GM12878 (cell line): Measurements from ENCODE around the gene RPL10. TPM values are rescaled to one million over a fixed set of nuclear protein-coding genes. Genes with fewer than 3 reads are reported as not detected.

Experiments
- CHD1 ChIP-seq: IDR thresholded peaks from 2 replicates; pipeline ENCODE4 v1.6.1; 2012; ENCODE audit warnings: low read depth, low read length, improper control_type of control experiment
- HDAC6 ChIP-seq: fragments of 200-600 bp; sonication (generic); IDR thresholded peaks from one replicate; pipeline ENCODE4 v1.8.0; 2017; ENCODE audit warnings: antibody characterized with exemption; ENCODE audit not compliant: unreplicated experiment
- LARP7 ChIP-seq: fragments of 450-650 bp; IDR thresholded peaks from 2 replicates; pipeline ENCODE4 v1.6.1; 2017; ENCODE audit warnings: mild to moderate bottlenecking
- NFYA ChIP-seq: IDR thresholded peaks from 2 replicates; pipeline ENCODE4 v1.6.1; 2011; ENCODE audit warnings: low read depth, mild to moderate bottlenecking, low read length, improper control_type of control experiment, borderline replicate concordance
- NFYB ChIP-seq: IDR thresholded peaks from 2 replicates; pipeline ENCODE4 v1.6.1; 2011; ENCODE audit warnings: low read depth, mild to moderate bottlenecking, low read length, improper control_type of control experiment, moderate library complexity; ENCODE audit not compliant: insufficient read depth
- NRF1 ChIP-seq: conservative IDR thresholded peaks from 2 replicates; pipeline ENCODE4 v1.6.1; 2011; ENCODE audit warnings: mild to moderate bottlenecking, low read depth, low read length, improper control_type of control experiment
- PAX5 ChIP-seq: IDR thresholded peaks from 2 replicates; pipeline ENCODE4 v1.6.1; 2011; ENCODE audit warnings: low read depth, low read length, borderline replicate concordance
- POLR2AphosphoS5 ChIP-seq: IDR thresholded peaks from 2 replicates; pipeline ENCODE4 v1.6.1; 2011; ENCODE audit warnings: mild to moderate bottlenecking, low read length, inconsistent platforms
- RAD21 ChIP-seq: IDR thresholded peaks from 2 replicates; pipeline ENCODE4 v1.6.1; 2011; ENCODE audit warnings: mild to moderate bottlenecking, low read depth, low read length, moderate library complexity; ENCODE audit not compliant: insufficient read depth
- TARDBP ChIP-seq: IDR thresholded peaks from 2 replicates; pipeline ENCODE4 v1.6.1; 2016; ENCODE audit warnings: borderline replicate concordance
- polyA plus RNA-seq, 11 experiments: library from polyadenylated mRNA; depleted of rRNA in 4 of 11; unstranded in 6 of 11; stranded (reverse) in 5 of 11; fragments of >200 nt; fragmentation: Nextera tagmentation in 4 of 11; fragmentation: Illumina TruSeq in 1 of 11; extraction: Ambion mirVana in 4 of 11; extraction: Trizol in 1 of 11; gene quantifications; 1 replicate in 1 of 11; 2 replicates in 10 of 11; pipeline versions ENCODE4 v1.2.1 to v1.2.3, GENCODE V29; 2011 to 2016; ENCODE audit warnings: inconsistent platforms in 2 of 11, missing spikeins in 2 of 11, low read depth in 1 of 11
- total RNA-seq, 4 experiments: library from RNA; depleted of rRNA in 3 of 4; stranded (reverse); fragments of >200 nt in 3 of 4; fragmentation: Illumina TruSeq in 1 of 4; extraction: Trizol in 1 of 4; gene quantifications; 2 replicates each; pipeline versions ENCODE4 v1.2.1 to v1.2.3, GENCODE V29; 2013 to 2021
- TF ChIP-seq, protein P1 (sequence below): fragments of 450-650 bp; formaldehyde crosslinking; IDR thresholded peaks from 2 replicates; pipeline ENCODE4 v1.4.0; 2020; ENCODE audit warnings: mild to moderate bottlenecking, moderate library complexity
- TF ChIP-seq, protein P2 (sequence below): fragments of 450-650 bp; IDR thresholded peaks from 2 replicates; pipeline ENCODE4 v1.6.1; 2017; ENCODE audit warnings: mild to moderate bottlenecking, moderate library complexity
- TF ChIP-seq, protein P3 (sequence below): IDR thresholded peaks from 2 replicates; pipeline ENCODE4 v1.6.1; 2012; ENCODE audit warnings: mild to moderate bottlenecking, low read depth, low read length
- TF ChIP-seq, protein P4 (sequence below): fragments of 450-650 bp; IDR thresholded peaks from 2 replicates; pipeline ENCODE4 v1.6.1; 2018; ENCODE audit warnings: mild to moderate bottlenecking, low read depth, moderate library complexity; ENCODE audit not compliant: partially characterized antibody
- TF ChIP-seq, protein P5 (sequence below): IDR thresholded peaks from 2 replicates; pipeline ENCODE4 v1.6.1; 2012; ENCODE audit warnings: low read depth, low read length, improper control_type of control experiment

The RPL10 gene
- total and polyA plus RNA-seq, 10 of the 15 experiments (the other 5 are each of a cell fraction or from before 2014, with no cell fraction given), result 1,938 to 7,222 (median 4,494) TPM

DNA sequence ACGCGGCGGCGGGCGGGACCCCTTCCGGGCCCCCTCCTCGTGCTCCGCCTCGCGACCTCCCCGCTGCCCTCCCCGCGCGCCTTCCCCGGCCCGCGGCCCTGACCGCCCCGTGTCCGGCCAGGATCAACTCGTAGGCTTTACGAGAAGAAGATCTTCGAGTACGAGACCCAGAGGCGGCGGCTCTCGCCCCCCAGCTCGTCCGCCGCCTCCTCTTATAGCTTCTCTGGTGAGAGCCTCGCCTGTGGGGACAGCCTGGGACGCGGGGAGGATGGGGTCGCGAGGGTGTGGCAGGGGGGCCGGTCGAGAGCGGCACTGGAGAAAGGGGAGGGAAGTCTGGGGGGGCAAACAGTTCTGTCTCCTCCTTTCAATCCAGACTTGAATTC lies 18.6 kb upstream of the RPL10 start (continued):
- TF ChIP-seq, protein P1, sequence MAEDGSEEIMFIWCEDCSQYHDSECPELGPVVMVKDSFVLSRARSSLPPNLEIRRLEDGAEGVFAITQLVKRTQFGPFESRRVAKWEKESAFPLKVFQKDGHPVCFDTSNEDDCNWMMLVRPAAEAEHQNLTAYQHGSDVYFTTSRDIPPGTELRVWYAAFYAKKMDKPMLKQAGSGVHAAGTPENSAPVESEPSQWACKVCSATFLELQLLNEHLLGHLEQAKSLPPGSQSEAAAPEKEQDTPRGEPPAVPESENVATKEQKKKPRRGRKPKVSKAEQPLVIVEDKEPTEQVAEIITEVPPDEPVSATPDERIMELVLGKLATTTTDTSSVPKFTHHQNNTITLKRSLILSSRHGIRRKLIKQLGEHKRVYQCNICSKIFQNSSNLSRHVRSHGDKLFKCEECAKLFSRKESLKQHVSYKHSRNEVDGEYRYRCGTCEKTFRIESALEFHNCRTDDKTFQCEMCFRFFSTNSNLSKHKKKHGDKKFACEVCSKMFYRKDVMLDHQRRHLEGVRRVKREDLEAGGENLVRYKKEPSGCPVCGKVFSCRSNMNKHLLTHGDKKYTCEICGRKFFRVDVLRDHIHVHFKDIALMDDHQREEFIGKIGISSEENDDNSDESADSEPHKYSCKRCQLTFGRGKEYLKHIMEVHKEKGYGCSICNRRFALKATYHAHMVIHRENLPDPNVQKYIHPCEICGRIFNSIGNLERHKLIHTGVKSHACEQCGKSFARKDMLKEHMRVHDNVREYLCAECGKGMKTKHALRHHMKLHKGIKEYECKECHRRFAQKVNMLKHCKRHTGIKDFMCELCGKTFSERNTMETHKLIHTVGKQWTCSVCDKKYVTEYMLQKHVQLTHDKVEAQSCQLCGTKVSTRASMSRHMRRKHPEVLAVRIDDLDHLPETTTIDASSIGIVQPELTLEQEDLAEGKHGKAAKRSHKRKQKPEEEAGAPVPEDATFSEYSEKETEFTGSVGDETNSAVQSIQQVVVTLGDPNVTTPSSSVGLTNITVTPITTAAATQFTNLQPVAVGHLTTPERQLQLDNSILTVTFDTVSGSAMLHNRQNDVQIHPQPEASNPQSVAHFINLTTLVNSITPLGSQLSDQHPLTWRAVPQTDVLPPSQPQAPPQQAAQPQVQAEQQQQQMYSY (CRISPR knock-in tag), result no peak
- no peak for TF ChIP-seq TARDBP
- no peak for TF ChIP-seq HDAC6
- no peak for TF ChIP-seq POLR2AphosphoS5
- no peak for TF ChIP-seq PAX5
- TF ChIP-seq CHD1, result no peak
- TF ChIP-seq, protein P2, sequence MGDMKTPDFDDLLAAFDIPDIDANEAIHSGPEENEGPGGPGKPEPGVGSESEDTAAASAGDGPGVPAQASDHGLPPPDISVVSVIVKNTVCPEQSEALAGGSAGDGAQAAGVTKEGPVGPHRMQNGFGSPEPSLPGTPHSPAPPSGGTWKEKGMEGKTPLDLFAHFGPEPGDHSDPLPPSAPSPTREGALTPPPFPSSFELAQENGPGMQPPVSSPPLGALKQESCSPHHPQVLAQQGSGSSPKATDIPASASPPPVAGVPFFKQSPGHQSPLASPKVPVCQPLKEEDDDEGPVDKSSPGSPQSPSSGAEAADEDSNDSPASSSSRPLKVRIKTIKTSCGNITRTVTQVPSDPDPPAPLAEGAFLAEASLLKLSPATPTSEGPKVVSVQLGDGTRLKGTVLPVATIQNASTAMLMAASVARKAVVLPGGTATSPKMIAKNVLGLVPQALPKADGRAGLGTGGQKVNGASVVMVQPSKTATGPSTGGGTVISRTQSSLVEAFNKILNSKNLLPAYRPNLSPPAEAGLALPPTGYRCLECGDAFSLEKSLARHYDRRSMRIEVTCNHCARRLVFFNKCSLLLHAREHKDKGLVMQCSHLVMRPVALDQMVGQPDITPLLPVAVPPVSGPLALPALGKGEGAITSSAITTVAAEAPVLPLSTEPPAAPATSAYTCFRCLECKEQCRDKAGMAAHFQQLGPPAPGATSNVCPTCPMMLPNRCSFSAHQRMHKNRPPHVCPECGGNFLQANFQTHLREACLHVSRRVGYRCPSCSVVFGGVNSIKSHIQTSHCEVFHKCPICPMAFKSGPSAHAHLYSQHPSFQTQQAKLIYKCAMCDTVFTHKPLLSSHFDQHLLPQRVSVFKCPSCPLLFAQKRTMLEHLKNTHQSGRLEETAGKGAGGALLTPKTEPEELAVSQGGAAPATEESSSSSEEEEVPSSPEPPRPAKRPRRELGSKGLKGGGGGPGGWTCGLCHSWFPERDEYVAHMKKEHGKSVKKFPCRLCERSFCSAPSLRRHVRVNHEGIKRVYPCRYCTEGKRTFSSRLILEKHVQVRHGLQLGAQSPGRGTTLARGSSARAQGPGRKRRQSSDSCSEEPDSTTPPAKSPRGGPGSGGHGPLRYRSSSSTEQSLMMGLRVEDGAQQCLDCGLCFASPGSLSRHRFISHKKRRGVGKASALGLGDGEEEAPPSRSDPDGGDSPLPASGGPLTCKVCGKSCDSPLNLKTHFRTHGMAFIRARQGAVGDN, result 0 out of 2 replicates have a peak, but pooled peaks have one; percentile 21
- TF ChIP-seq, protein P3, sequence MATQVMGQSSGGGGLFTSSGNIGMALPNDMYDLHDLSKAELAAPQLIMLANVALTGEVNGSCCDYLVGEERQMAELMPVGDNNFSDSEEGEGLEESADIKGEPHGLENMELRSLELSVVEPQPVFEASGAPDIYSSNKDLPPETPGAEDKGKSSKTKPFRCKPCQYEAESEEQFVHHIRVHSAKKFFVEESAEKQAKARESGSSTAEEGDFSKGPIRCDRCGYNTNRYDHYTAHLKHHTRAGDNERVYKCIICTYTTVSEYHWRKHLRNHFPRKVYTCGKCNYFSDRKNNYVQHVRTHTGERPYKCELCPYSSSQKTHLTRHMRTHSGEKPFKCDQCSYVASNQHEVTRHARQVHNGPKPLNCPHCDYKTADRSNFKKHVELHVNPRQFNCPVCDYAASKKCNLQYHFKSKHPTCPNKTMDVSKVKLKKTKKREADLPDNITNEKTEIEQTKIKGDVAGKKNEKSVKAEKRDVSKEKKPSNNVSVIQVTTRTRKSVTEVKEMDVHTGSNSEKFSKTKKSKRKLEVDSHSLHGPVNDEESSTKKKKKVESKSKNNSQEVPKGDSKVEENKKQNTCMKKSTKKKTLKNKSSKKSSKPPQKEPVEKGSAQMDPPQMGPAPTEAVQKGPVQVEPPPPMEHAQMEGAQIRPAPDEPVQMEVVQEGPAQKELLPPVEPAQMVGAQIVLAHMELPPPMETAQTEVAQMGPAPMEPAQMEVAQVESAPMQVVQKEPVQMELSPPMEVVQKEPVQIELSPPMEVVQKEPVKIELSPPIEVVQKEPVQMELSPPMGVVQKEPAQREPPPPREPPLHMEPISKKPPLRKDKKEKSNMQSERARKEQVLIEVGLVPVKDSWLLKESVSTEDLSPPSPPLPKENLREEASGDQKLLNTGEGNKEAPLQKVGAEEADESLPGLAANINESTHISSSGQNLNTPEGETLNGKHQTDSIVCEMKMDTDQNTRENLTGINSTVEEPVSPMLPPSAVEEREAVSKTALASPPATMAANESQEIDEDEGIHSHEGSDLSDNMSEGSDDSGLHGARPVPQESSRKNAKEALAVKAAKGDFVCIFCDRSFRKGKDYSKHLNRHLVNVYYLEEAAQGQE, result no peak
- no peak for TF ChIP-seq NRF1
- no peak for TF ChIP-seq NFYB
- peak; percentile 25; the same call in 1 of the 2 replicates for TF ChIP-seq LARP7
- TF ChIP-seq RAD21, result no peak
- TF ChIP-seq, protein P4, sequence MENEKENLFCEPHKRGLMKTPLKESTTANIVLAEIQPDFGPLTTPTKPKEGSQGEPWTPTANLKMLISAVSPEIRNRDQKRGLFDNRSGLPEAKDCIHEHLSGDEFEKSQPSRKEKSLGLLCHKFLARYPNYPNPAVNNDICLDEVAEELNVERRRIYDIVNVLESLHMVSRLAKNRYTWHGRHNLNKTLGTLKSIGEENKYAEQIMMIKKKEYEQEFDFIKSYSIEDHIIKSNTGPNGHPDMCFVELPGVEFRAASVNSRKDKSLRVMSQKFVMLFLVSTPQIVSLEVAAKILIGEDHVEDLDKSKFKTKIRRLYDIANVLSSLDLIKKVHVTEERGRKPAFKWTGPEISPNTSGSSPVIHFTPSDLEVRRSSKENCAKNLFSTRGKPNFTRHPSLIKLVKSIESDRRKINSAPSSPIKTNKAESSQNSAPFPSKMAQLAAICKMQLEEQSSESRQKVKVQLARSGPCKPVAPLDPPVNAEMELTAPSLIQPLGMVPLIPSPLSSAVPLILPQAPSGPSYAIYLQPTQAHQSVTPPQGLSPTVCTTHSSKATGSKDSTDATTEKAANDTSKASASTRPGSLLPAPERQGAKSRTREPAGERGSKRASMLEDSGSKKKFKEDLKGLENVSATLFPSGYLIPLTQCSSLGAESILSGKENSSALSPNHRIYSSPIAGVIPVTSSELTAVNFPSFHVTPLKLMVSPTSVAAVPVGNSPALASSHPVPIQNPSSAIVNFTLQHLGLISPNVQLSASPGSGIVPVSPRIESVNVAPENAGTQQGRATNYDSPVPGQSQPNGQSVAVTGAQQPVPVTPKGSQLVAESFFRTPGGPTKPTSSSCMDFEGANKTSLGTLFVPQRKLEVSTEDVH, result no peak
- TF ChIP-seq, protein P5, sequence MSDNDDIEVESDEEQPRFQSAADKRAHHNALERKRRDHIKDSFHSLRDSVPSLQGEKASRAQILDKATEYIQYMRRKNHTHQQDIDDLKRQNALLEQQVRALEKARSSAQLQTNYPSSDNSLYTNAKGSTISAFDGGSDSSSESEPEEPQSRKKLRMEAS, result no peak
- no peak for TF ChIP-seq NFYA
